Measurements from ENCODE around the gene CLK2.

The CLK2 gene

GRCh38 chr1:155277070-155277901 lies 4.0 kb upstream of the CLK2 start, which contains the start of gene HCN3:
TSS of gene HCN3 (plus strand) at chr1:155277463. CDS start at chr1:155277591, 128 bp downstream.
- TF ChIP-seq, protein P1, sequence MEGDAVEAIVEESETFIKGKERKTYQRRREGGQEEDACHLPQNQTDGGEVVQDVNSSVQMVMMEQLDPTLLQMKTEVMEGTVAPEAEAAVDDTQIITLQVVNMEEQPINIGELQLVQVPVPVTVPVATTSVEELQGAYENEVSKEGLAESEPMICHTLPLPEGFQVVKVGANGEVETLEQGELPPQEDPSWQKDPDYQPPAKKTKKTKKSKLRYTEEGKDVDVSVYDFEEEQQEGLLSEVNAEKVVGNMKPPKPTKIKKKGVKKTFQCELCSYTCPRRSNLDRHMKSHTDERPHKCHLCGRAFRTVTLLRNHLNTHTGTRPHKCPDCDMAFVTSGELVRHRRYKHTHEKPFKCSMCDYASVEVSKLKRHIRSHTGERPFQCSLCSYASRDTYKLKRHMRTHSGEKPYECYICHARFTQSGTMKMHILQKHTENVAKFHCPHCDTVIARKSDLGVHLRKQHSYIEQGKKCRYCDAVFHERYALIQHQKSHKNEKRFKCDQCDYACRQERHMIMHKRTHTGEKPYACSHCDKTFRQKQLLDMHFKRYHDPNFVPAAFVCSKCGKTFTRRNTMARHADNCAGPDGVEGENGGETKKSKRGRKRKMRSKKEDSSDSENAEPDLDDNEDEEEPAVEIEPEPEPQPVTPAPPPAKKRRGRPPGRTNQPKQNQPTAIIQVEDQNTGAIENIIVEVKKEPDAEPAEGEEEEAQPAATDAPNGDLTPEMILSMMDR (IDR thresholded peaks at IDR 0.05; ENCODE audit: borderline replicate concordance, insufficient read depth, low read depth, low read length): peak; percentile 70
- peak within 1 kb of the TSS; percentile 64 for H3K4me3 ChIP-seq (ENCODE audit: low read depth, low read length)

- TF ChIP-seq, protein P1 (IDR thresholded peaks at IDR 0.05; ENCODE audit: borderline replicate concordance, insufficient read depth, low read depth, low read length): no peak
Observed at GRCh38 chr1:155272466-155273342, 600 bp downstream of the CLK2 start.

DNA sequence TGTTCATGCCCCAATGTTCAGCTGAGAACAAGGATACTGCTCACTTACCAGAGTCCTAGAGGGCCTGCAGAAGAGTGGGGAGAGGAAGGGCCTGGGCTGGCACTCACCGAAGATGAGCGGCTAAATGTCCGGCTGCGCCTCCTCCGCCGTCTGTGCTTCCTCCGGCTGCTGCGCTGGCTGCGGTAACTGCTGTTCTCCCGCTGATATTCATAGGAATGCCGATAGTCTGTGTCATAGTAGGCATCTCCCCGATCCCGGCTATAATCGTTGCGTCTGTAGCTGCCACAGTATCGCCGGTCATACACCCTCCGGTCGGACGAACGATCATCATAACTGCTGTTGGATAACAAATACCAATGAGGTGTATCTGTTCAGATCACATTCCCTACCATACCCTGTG lies 3.9 kb downstream of the CLK2 start:
- H3K4me3 ChIP-seq (ENCODE audit: low read depth, low read length): no peak overlapping the region
- TF ChIP-seq, protein P1 (IDR thresholded peaks at IDR 0.05; ENCODE audit: borderline replicate concordance, insufficient read depth, low read depth, low read length): no peak

More at GRCh38 chr1:155272466-155273342, 600 bp downstream of the CLK2 start:
- H3K4me3 ChIP-seq (ENCODE audit: low read depth, low read length): peak overlapping the region; percentile 87

- TF ChIP-seq, protein P1 (IDR thresholded peaks at IDR 0.05; ENCODE audit: borderline replicate concordance, insufficient read depth, low read depth, low read length): no peak
- H3K4me3 ChIP-seq (ENCODE audit: low read depth, low read length): no peak overlapping the region
Observed at GRCh38 chr1:155268630-155269029, 4.7 kb downstream of the CLK2 start.

GRCh38 chr1:155267373-155267772 lies 5.9 kb downstream of the CLK2 start:
- no peak overlapping the region for H3K4me3 ChIP-seq (ENCODE audit: low read depth, low read length)
- TF ChIP-seq, protein P1 (IDR thresholded peaks at IDR 0.05; ENCODE audit: borderline replicate concordance, insufficient read depth, low read depth, low read length): no peak

- TF ChIP-seq, protein P1 (IDR thresholded peaks at IDR 0.05; ENCODE audit: borderline replicate concordance, insufficient read depth, low read depth, low read length): no peak
- no peak overlapping the region for H3K4me3 ChIP-seq (ENCODE audit: low read depth, low read length)
Observed at GRCh38 chr1:155266553-155266952, 6.8 kb downstream of the CLK2 start.

All from GM12875 (cell line).